Psoas muscle (tissue), 8 donors: ENCODE data around the gene GFPT1. TPM values are rescaled to one million over a fixed set of nuclear protein-coding genes. Genes with fewer than 3 reads are reported as not detected.

Experiments
- ATAC-seq, 4 donors: fragments of 200-7000 bp; cut with Tn5 transposase; one replicate each; pipeline ENCODE4 v1.9.1; 2020; ENCODE audit warnings: moderate library complexity in 3 of 4, mild to moderate bottlenecking in 2 of 4
- DNase-seq, 2 donors: peaks; one replicate each; pipeline ENCODE4 v3.0.0-alpha.2; 2020
- H3K27ac ChIP-seq: fragments of 200-600 bp; one replicate; pipeline ENCODE4 v1.8.0; 2022
- H3K27me3 ChIP-seq, 3 donors: fragments of 200-600 bp in 1 of 3; one replicate each; pipeline versions ENCODE4 v1.6.1 to v1.8.0; 2013 to 2022; ENCODE audit warnings: low read length in 2 of 3, mild to moderate bottlenecking in 2 of 3, moderate library complexity in 1 of 3; ENCODE audit not compliant: insufficient read depth in 3 of 3
- H3K36me3 ChIP-seq, 2 donors: fragments of 200-600 bp in 1 of 2; one replicate each; pipeline versions ENCODE4 v1.6.1 to v1.8.0; 2013 to 2022; ENCODE audit warnings: low read depth in 1 of 2, mild to moderate bottlenecking in 1 of 2, moderate library complexity in 1 of 2; ENCODE audit not compliant: insufficient read depth in 1 of 2
- H3K4me1 ChIP-seq: fragments of 200-600 bp; one replicate; pipeline ENCODE4 v1.8.0; 2022
- H3K4me3 ChIP-seq: fragments of 200-600 bp; one replicate; pipeline ENCODE4 v1.8.0; 2022; ENCODE audit warnings: mild to moderate bottlenecking
- H3K9me3 ChIP-seq: fragments of 200-600 bp; one replicate; pipeline ENCODE4 v1.8.0; 2022
- CTCF ChIP-seq: fragments of 200-600 bp; IDR thresholded peaks from one replicate; pipeline ENCODE4 v1.8.0; 2022; ENCODE audit warnings: antibody characterized with exemption
- WGBS, 3 donors: extraction: QIAGEN DNeasy Blood & Tissue Kit; methylation state at CpG; one replicate each; pipeline versions ENCODE4 v1.1.6 to v1.1.7; 2013; 5-methylcytosine and 5-hydroxymethylcytosine counted together
- intact Hi-C, 2 donors: fragments of 100-400 bp; cut with DNase I; formaldehyde crosslinking; loops; one replicate each; pipeline versions ENCODE4 v1.11.0 to v1.14.2; 2022
- polyA plus RNA-seq, 3 donors: library from polyadenylated mRNA; stranded (reverse); fragments of 200-250 nt; gene quantifications; one replicate each; pipeline ENCODE4 v1.2.3, GENCODE V29; 2013
- total RNA-seq, 4 donors: library from RNA; stranded (reverse); fragmentation: NEBNext Ultra II Directional in 2 of 4; extraction: Animal tissue kit (Norgen Biotek cat#: 25700) in 2 of 4; gene quantifications; one replicate each; pipeline versions ENCODE4 v1.2.1 to v1.2.4, GENCODE V29; 2021 to 2023
- donor health status: healthy with polysubstance abuse.
- donor health status: DM: no; HTN: no; CAD: no; lungs with moderate emphysema.
- donor health status: Bipolar disorder and iron deficiency.
- donor health status: healthy.
- donor health status: DM: yes; HTN: yes; CAD: no.
- donor health status: DM: no; HTN: no; CAD: no.
- donor health status: DM: no; HTN: no; CAD: no.
- donor health status: DM: yes; HTN: yes; CAD: no.

GFPT1 gene
- total and polyA plus RNA-seq, 7 donors, result 5.7 to 34.5 (median 19.8) TPM

GRCh38 chr2:69348781-69349180, 38.2 kb downstream of the GFPT1 start:
- no peaks in the 10 kb centered on the region for H3K9me3 ChIP-seq
- whole genome bisulfite sequencing, 3 donors, result 95 to 100% (median 100%) methylated on average over 1 of the region's 1 CpG
- H3K27me3 ChIP-seq, result no peaks in the 10 kb centered on the region
- H3K36me3 ChIP-seq, result peaks cover 12 to 93% of the 10 kb centered on the region in 2 donors
- TF ChIP-seq CTCF, result no peak
- DNase-seq (no peak), ATAC-seq (no peak)
- intact Hi-C loops, result no loop called here
- H3K4me3 ChIP-seq, result no peak overlapping the region
- no peak overlapping the region for H3K27ac ChIP-seq
- H3K4me1 ChIP-seq, result no peaks in the 10 kb centered on the region

GRCh38 chr2:69345434-69345833, 41.6 kb downstream of the GFPT1 start:
- DNase-seq (no peak), ATAC-seq (no peak)
- Histone ChIP-seq H3K27ac (no peak overlapping the region), H3K4me1 (peaks cover 1% of the 10 kb centered on the region), H3K36me3 (peaks cover 12 to 100% of the 10 kb centered on the region in 2 donors), H3K4me3 (no peak overlapping the region), H3K27me3 (no peaks in the 10 kb centered on the region), H3K9me3 (no peaks in the 10 kb centered on the region)
- intact Hi-C loops, result no loop called here
- TF ChIP-seq CTCF, result no peak

- no peaks in the 10 kb centered on the region for H3K27me3 ChIP-seq
- no peaks in the 10 kb centered on the region for H3K9me3 ChIP-seq
- ATAC-seq (no peak), DNase-seq (no peak)
- peaks cover 12 to 100% of the 10 kb centered on the region in 2 donors for H3K36me3 ChIP-seq
- peaks cover 7% of the 10 kb centered on the region for H3K4me1 ChIP-seq
- no peak overlapping the region for H3K27ac ChIP-seq
- no peak for TF ChIP-seq CTCF
- intact Hi-C loops, result no loop called here
- no peak overlapping the region for H3K4me3 ChIP-seq
Observed at GRCh38 chr2:69344305-69344704, 42.7 kb downstream of the GFPT1 start.

GRCh38 chr2:69340101-69340775, 46.8 kb downstream of the GFPT1 start:
- peaks cover 4 to 99% of the 10 kb centered on the region in 2 donors for H3K36me3 ChIP-seq
- intact Hi-C loops, result no loop called here
- DNase-seq (no peak), ATAC-seq (no peak)
- H3K9me3 ChIP-seq, result no peaks in the 10 kb centered on the region
- no peak overlapping the region for H3K27ac ChIP-seq
- TF ChIP-seq CTCF, result no peak
- no peaks in the 10 kb centered on the region for H3K27me3 ChIP-seq
- no peak overlapping the region for H3K4me3 ChIP-seq
- peaks cover 7% of the 10 kb centered on the region for H3K4me1 ChIP-seq
- 11 to 23% (median 16%) methylated on average over 3 of the region's 3 CpGs for WGBS, 3 donors

GRCh38 chr2:69335311-69335710, 51.7 kb downstream of the GFPT1 start:
- DNase-seq (no peak), ATAC-seq (no peak)
- Histone ChIP-seq H3K36me3 (peaks cover 0 to 84% of the 10 kb centered on the region in 2 donors), H3K4me3 (no peak overlapping the region), H3K9me3 (no peaks in the 10 kb centered on the region), H3K4me1 (peaks cover 4% of the 10 kb centered on the region), H3K27me3 (no peaks in the 10 kb centered on the region), H3K27ac (no peak overlapping the region)
- TF ChIP-seq CTCF, result no peak
- 53 to 59% (median 58%) methylated on average over 2 of the region's 2 CpGs for WGBS, 3 donors
- intact Hi-C loops, result no loop called here
